B cell (primary cell): ENCODE results near the gene CAMK1D. TPM values are rescaled to one million over a fixed set of nuclear protein-coding genes. Genes with fewer than 3 reads are reported as not detected.
A peak's percentile ranks its signal among the peaks of the same experiment; 100 is the strongest.

Experiments
- ATAC-seq: fragments of 200-7000 bp; cut with Tn5 transposase; one replicate; pipeline ENCODE4 v1.10.0; 2021; ENCODE audit warnings: low read depth, mild to moderate bottlenecking, moderate number of reproducible peaks, moderate library complexity
- CTCF ChIA-PET: fragments of 350-600 bp; sonication (Branson Sonifier 250); formaldehyde crosslinking; loops from one replicate; lab custom pipeline; 2021; ENCODE audit warnings: antibody characterized with exemption, inconsistent platforms; lab: Charles Lee
- POLR2A ChIA-PET: fragments of 350-600 bp; sonication (Branson Sonifier 250); formaldehyde crosslinking; loops from one replicate; lab custom pipeline; 2021; ENCODE audit warnings: antibody characterized with exemption; lab: Charles Lee
- DNase-seq: peaks from one replicate; pipeline ENCODE4 v3.0.0; 2013
- H2AFZ ChIP-seq: 2 replicates; pipeline ENCODE4 v1.6.1; 2012; ENCODE audit warnings: mild to moderate bottlenecking, low read depth, low read length; ENCODE audit not compliant: insufficient read depth, poor library complexity, severe bottlenecking
- H3K27ac ChIP-seq, 2 donors: 1 replicate in 1 of 2; 2 replicates in 1 of 2; pipeline ENCODE4 v1.5.1; 2012 to 2013; ENCODE audit warnings: low read length in 2 of 2, mild to moderate bottlenecking in 2 of 2, moderate library complexity in 1 of 2
- H3K27me3 ChIP-seq, 4 experiments: fragments of 200-600 bp in 1 of 4; sonication (generic) in 1 of 4; replicated peaks in 1 of 4; 1 replicate in 2 of 4; 2 replicates in 2 of 4; pipeline versions ENCODE4 v1.6.1 to v1.7.0; 2013 to 2016; ENCODE audit warnings: low read length in 3 of 4, mild to moderate bottlenecking in 2 of 4, mixed read lengths in 1 of 4, moderate library complexity in 1 of 4; ENCODE audit not compliant: insufficient read depth in 4 of 4, control insufficient read depth in 3 of 4; ENCODE audit errors: control extremely low read depth in 1 of 4
- H3K36me3 ChIP-seq, 2 experiments: replicated peaks in 1 of 2; 1 replicate in 1 of 2; 2 replicates in 1 of 2; pipeline versions ENCODE4 v1.6.1 to v1.7.1; 2013; ENCODE audit warnings: low read length in 1 of 2; ENCODE audit not compliant: insufficient read depth in 2 of 2, control insufficient read depth in 1 of 2; ENCODE audit errors: control extremely low read depth in 1 of 2, extremely low read depth in 1 of 2
- H3K4me1 ChIP-seq, 2 donors: fragments of 200-600 bp in 1 of 2; sonication (generic) in 1 of 2; 1 replicate in 1 of 2; 2 replicates in 1 of 2; pipeline versions ENCODE4 v1.5.1 to v1.6.1; 2013 to 2017; ENCODE audit warnings: low read length in 2 of 2; ENCODE audit not compliant: control insufficient read depth in 2 of 2, insufficient read depth in 2 of 2
- H3K4me2 ChIP-seq: replicated peaks from 2 replicates; pipeline ENCODE3; 2012; ENCODE audit warnings: mild to moderate bottlenecking, low read depth, low read length; ENCODE audit not compliant: poor library complexity, severe bottlenecking
- H3K4me3 ChIP-seq, 5 experiments: fragments of 200-600 bp in 1 of 5; sonication (generic) in 1 of 5; 1 replicate in 3 of 5; 2 replicates in 2 of 5; pipeline versions ENCODE4 v1.5.1 to v1.7.0; 2011 to 2016; ENCODE audit warnings: low read length in 4 of 5, mild to moderate bottlenecking in 4 of 5, low read depth in 2 of 5, control low read depth in 1 of 5, moderate library complexity in 1 of 5; ENCODE audit not compliant: insufficient read depth in 1 of 5; ENCODE audit errors: control extremely low read depth in 1 of 5, extremely low read depth in 1 of 5
- H3K79me2 ChIP-seq: fragments of 200-600 bp; sonication (generic); one replicate; pipeline ENCODE4 v1.6.0; 2016; ENCODE audit warnings: low read length; ENCODE audit not compliant: control insufficient read depth, insufficient read depth
- H3K9ac ChIP-seq: fragments of 200-600 bp; sonication (generic); 2 replicates; pipeline ENCODE4 v1.6.1; 2017; ENCODE audit warnings: mild to moderate bottlenecking, low read length, moderate library complexity
- H3K9me3 ChIP-seq, 3 donors: one replicate each; pipeline versions ENCODE4 v1.6.1 to v1.7.1; 2013; ENCODE audit warnings: low read length in 2 of 3; ENCODE audit not compliant: control insufficient read depth in 2 of 3, insufficient read depth in 1 of 3; ENCODE audit errors: control extremely low read depth in 1 of 3
- H4K20me1 ChIP-seq: 2 replicates; pipeline ENCODE4 v1.6.0; 2012; ENCODE audit warnings: mild to moderate bottlenecking, low read length; ENCODE audit not compliant: insufficient read depth, control insufficient read depth, poor library complexity, severe bottlenecking
- H3K27ac Mint-ChIP-seq: one replicate; pipeline ENCODE4 v1.8.0; 2021; ENCODE audit warnings: mixed read lengths
- H3K27me3 Mint-ChIP-seq: one replicate; pipeline ENCODE4 v1.8.0; 2021; ENCODE audit warnings: mixed read lengths
- H3K4me1 Mint-ChIP-seq: one replicate; pipeline ENCODE4 v1.8.0; 2021; ENCODE audit warnings: mixed read lengths
- H3K4me3 Mint-ChIP-seq: one replicate; pipeline ENCODE4 v1.8.0; 2021; ENCODE audit warnings: mixed read lengths
- H3K9me3 Mint-ChIP-seq: one replicate; pipeline ENCODE4 v1.8.0; 2022; ENCODE audit warnings: mixed read lengths; ENCODE audit not compliant: insufficient read depth
- EZH2 ChIP-seq: IDR thresholded peaks from 2 replicates; pipeline ENCODE4 v1.6.1; 2012; ENCODE audit warnings: borderline replicate concordance, low read depth, mild to moderate bottlenecking, moderate library complexity, low read length; ENCODE audit not compliant: insufficient read depth, poor library complexity, severe bottlenecking
- WGBS: methylation state at CpG from one replicate; pipeline ENCODE4 v1.1.5; 2013; ENCODE audit warnings: missing lambda C conversion rate; ENCODE audit not compliant: insufficient coverage; 5-methylcytosine and 5-hydroxymethylcytosine counted together
- intact Hi-C: fragments of 100-400 bp; cut with micrococcal nuclease; formaldehyde crosslinking; loops from one replicate; pipeline ENCODE4 v1.10.0; 2022
- polyA plus RNA-seq: library from polyadenylated mRNA; depleted of rRNA; stranded (reverse); fragments of >200 nt; gene quantifications from 2 replicates; pipeline ENCODE4 v1.2.3, GENCODE V29; 2012
- total RNA-seq, 2 donors: library from RNA; stranded (reverse); fragments of 120-200 nt in 1 of 2; gene quantifications; 1 replicate in 1 of 2; 2 replicates in 1 of 2; pipeline versions ENCODE4 v1.2.3 to v1.2.4, GENCODE V29; 2013 to 2022
- TF ChIP-seq, protein P1 (sequence below): fragments of 200-600 bp; IDR thresholded peaks from one replicate; pipeline ENCODE4 v1.8.0; 2022; ENCODE audit warnings: antibody characterized with exemption, mild to moderate bottlenecking

The CAMK1D gene
- total and polyA plus RNA-seq, 2 donors (not counting 1 experiment from before 2014, with no cell fraction given), result 34.1 to 69.7 TPM

DNA sequence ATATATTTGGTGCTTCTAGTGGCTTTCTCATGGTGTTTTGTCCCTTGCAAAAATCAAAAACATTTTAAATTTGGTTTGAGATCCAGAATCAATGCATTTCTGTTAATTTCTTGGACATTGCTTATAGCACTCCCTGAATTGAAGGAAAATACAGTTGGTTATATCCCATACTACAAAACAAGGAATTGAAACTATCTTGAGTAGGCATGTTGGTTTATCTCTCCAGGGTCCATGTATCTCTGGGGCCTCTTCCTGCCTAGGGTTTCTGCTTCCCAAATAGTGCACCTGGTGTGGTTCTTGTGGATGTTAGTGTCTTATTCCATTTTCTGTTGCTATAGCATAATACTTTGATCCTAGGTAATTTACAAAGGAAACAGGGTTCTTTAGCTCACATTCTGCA is 212.4 kb downstream of the CAMK1D start:
- CTCF ChIA-PET, result no interaction called here
- no peaks in the 10 kb centered on the region for H3K9me3 ChIP-seq
- Mint-ChIP-seq H3K27ac (peak overlapping the region; percentile 38), H3K4me3 (peak overlapping the region; percentile 14), H3K9me3 (no peaks in the 10 kb centered on the region), H3K4me1 (peaks cover 75% of the 10 kb centered on the region), H3K27me3 (no peaks in the 10 kb centered on the region)
- peaks cover 87% of the 10 kb centered on the region for H4K20me1 ChIP-seq
- H3K4me2 ChIP-seq, result no peak overlapping the region
- DNase-seq (no peak), ATAC-seq (no peak)
- no peaks in the 10 kb centered on the region for H3K27me3 ChIP-seq
- peaks cover 28 to 37% of the 10 kb centered on the region in 2 donors for H3K4me1 ChIP-seq
- POLR2A ChIA-PET, result no interaction called here
- no peak overlapping the region for H2AFZ ChIP-seq
- no peak overlapping the region for H3K4me3 ChIP-seq
- H3K36me3 ChIP-seq, result peaks cover 0 to 2% of the 10 kb centered on the region in 2 experiments
- intact Hi-C loops, result no loop called here
- H3K27ac ChIP-seq, result no peak overlapping the region
- H3K79me2 ChIP-seq, result peaks cover 89% of the 10 kb centered on the region
- no peak overlapping the region for H3K9ac ChIP-seq
- TF ChIP-seq, protein P1, sequence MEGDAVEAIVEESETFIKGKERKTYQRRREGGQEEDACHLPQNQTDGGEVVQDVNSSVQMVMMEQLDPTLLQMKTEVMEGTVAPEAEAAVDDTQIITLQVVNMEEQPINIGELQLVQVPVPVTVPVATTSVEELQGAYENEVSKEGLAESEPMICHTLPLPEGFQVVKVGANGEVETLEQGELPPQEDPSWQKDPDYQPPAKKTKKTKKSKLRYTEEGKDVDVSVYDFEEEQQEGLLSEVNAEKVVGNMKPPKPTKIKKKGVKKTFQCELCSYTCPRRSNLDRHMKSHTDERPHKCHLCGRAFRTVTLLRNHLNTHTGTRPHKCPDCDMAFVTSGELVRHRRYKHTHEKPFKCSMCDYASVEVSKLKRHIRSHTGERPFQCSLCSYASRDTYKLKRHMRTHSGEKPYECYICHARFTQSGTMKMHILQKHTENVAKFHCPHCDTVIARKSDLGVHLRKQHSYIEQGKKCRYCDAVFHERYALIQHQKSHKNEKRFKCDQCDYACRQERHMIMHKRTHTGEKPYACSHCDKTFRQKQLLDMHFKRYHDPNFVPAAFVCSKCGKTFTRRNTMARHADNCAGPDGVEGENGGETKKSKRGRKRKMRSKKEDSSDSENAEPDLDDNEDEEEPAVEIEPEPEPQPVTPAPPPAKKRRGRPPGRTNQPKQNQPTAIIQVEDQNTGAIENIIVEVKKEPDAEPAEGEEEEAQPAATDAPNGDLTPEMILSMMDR, result no peak
- TF ChIP-seq EZH2, result no peak

DNA sequence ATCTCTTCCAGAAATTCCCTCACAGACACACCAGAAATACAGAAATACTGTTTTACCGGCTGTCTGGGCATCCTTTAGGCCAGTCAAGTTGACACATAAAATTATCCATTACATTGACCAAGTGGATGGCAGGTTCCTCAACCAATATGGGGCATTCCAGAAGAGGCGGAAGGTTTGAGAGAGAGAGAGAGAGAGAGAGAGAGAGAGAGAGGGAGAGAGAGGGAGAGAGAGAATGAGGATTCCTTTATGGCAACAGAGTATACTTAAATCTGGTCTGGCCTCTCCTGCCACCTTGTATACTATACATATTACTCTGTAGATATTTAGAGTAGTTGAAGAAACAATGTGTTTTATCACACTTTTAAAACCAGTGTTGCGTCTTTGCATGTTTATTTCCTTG is 214.1 kb downstream of the CAMK1D start:
- Histone ChIP-seq H3K4me1 (peaks cover 29 to 49% of the 10 kb centered on the region in 2 donors), H3K9me3 (no peaks in the 10 kb centered on the region), H3K27ac (peak overlapping the region in 1 of 2 donors; percentile 27), H4K20me1 (peaks cover 85% of the 10 kb centered on the region), H3K4me3 (no peak overlapping the region), H3K4me2 (no peak overlapping the region), H3K9ac (no peak overlapping the region), H3K27me3 (no peaks in the 10 kb centered on the region), H3K36me3 (no peaks in the 10 kb centered on the region), H2AFZ (no peak overlapping the region), H3K79me2 (peaks cover 86% of the 10 kb centered on the region)
- H3K4me3 Mint-ChIP-seq, result no peak overlapping the region
- H3K27me3 Mint-ChIP-seq, result no peaks in the 10 kb centered on the region
- POLR2A ChIA-PET, result no interaction called here
- no peak for ATAC-seq
- peaks cover 77% of the 10 kb centered on the region for H3K4me1 Mint-ChIP-seq
- intact Hi-C loops, result no loop called here
- no peak for TF ChIP-seq EZH2
- TF ChIP-seq, protein P1, result no peak
- DNase-seq, result no peak
- no peak overlapping the region for H3K27ac Mint-ChIP-seq
- 100% methylated on average over 1 of the region's 3 CpGs for WGBS
- CTCF ChIA-PET, result no interaction called here
- H3K9me3 Mint-ChIP-seq, result no peaks in the 10 kb centered on the region
